Activated naive CD8-positive, alpha-beta T cell treated with anti-CD3 and anti-CD28 coated beads for 36 hours (primary cell): Measurements from ENCODE around the gene ALLC. TPM values are rescaled to one million over a fixed set of nuclear protein-coding genes. Genes with fewer than 3 reads are reported as not detected.
"Not testable (repeated sequence)": the region's sequence is repeated elsewhere in the genome, so short reads cannot be mapped to it uniquely, and the experiment has no call there.

Experiments used
- DNase-seq: peaks from one replicate; pipeline ENCODE4 v3.0.0; 2021
- H3K27ac Mint-ChIP-seq: one replicate; pipeline ENCODE4 v1.8.0; 2022; ENCODE audit warnings: mild to moderate bottlenecking, moderate library complexity, mixed read lengths
- H3K27me3 Mint-ChIP-seq: one replicate; pipeline ENCODE4 v1.8.0; 2022; ENCODE audit warnings: mild to moderate bottlenecking, mixed read lengths
- H3K36me3 Mint-ChIP-seq: one replicate; pipeline ENCODE4 v1.8.0; 2021; ENCODE audit warnings: mild to moderate bottlenecking, mixed read lengths
- H3K4me1 Mint-ChIP-seq: one replicate; pipeline ENCODE4 v1.8.0; 2021; ENCODE audit warnings: mixed read lengths
- H3K4me3 Mint-ChIP-seq: one replicate; pipeline ENCODE4 v1.8.0; 2022; ENCODE audit warnings: mild to moderate bottlenecking, moderate library complexity, mixed read lengths
- H3K9me3 Mint-ChIP-seq: one replicate; pipeline ENCODE4 v1.8.0; 2022; ENCODE audit warnings: mixed read lengths
- total RNA-seq, 2 experiments: library from RNA; stranded (reverse); gene quantifications; one replicate each; pipeline ENCODE4 v1.2.3, GENCODE V29; 2021

The ALLC gene
- total RNA-seq, 2 experiments from 2014 or later: not detected

GRCh38 chr2:3619033-3619432 is 39.0 kb upstream of the ALLC start:
- Mint-ChIP-seq H3K36me3 (peaks cover 5% of the 10 kb centered on the region), H3K4me1 (no peaks in the 10 kb centered on the region), H3K27ac (no peak overlapping the region), H3K4me3 (no peak overlapping the region), H3K9me3 (peaks cover 6% of the 10 kb centered on the region), H3K27me3 (no peaks in the 10 kb centered on the region)
- DNase-seq: no peak

GRCh38 chr2:3619661-3620060 is 38.3 kb upstream of the ALLC start:
- not testable (repeated sequence) for H3K27ac Mint-ChIP-seq, H3K36me3 Mint-ChIP-seq, H3K4me1 Mint-ChIP-seq, DNase-seq, H3K27me3 Mint-ChIP-seq, H3K9me3 Mint-ChIP-seq, H3K4me3 Mint-ChIP-seq

- Mint-ChIP-seq H3K36me3 (peaks cover 2% of the 10 kb centered on the region), H3K4me3 (no peak overlapping the region), H3K27me3 (no peaks in the 10 kb centered on the region), H3K4me1 (no peaks in the 10 kb centered on the region), H3K9me3 (peaks cover 5% of the 10 kb centered on the region), H3K27ac (no peak overlapping the region)
- no peak for DNase-seq
These were observed 37.2 kb upstream of the ALLC start for GRCh38 chr2:3620834-3621233.

GRCh38 chr2:3622967-3623366 is 35.0 kb upstream of the ALLC start:
- no peak overlapping the region for H3K4me3 Mint-ChIP-seq
- no peak for DNase-seq
- H3K27ac Mint-ChIP-seq: no peak overlapping the region
- no peaks in the 10 kb centered on the region for H3K9me3 Mint-ChIP-seq
- H3K36me3 Mint-ChIP-seq: no peaks in the 10 kb centered on the region
- no peaks in the 10 kb centered on the region for H3K4me1 Mint-ChIP-seq
- no peaks in the 10 kb centered on the region for H3K27me3 Mint-ChIP-seq

GRCh38 chr2:3624059-3624794 is 33.8 kb upstream of the ALLC start:
- DNase-seq: no peak
- no peaks in the 10 kb centered on the region for H3K4me1 Mint-ChIP-seq
- no peaks in the 10 kb centered on the region for H3K27me3 Mint-ChIP-seq
- no peaks in the 10 kb centered on the region for H3K9me3 Mint-ChIP-seq
- H3K4me3 Mint-ChIP-seq: no peak overlapping the region
- no peak overlapping the region for H3K27ac Mint-ChIP-seq
- no peaks in the 10 kb centered on the region for H3K36me3 Mint-ChIP-seq

GRCh38 chr2:3625186-3625585 is 32.8 kb upstream of the ALLC start:
- Mint-ChIP-seq H3K27ac (no peak overlapping the region), H3K4me3 (no peak overlapping the region), H3K36me3 (no peaks in the 10 kb centered on the region), H3K4me1 (no peaks in the 10 kb centered on the region), H3K9me3 (no peaks in the 10 kb centered on the region), H3K27me3 (no peaks in the 10 kb centered on the region)
- DNase-seq: no peak

- H3K9me3 Mint-ChIP-seq: no peaks in the 10 kb centered on the region
- H3K27me3 Mint-ChIP-seq: no peaks in the 10 kb centered on the region
- H3K4me3 Mint-ChIP-seq: no peak overlapping the region
- H3K27ac Mint-ChIP-seq: no peak overlapping the region
- no peak for DNase-seq
- H3K36me3 Mint-ChIP-seq: no peaks in the 10 kb centered on the region
- no peaks in the 10 kb centered on the region for H3K4me1 Mint-ChIP-seq
These were observed 31.7 kb upstream of the ALLC start for GRCh38 chr2:3626118-3626811.

- Mint-ChIP-seq H3K9me3 (no peaks in the 10 kb centered on the region), H3K4me1 (no peaks in the 10 kb centered on the region), H3K36me3 (no peaks in the 10 kb centered on the region), H3K27ac (no peak overlapping the region), H3K27me3 (no peaks in the 10 kb centered on the region), H3K4me3 (no peak overlapping the region)
- DNase-seq: no peak
These were observed 31.0 kb upstream of the ALLC start for GRCh38 chr2:3626812-3627499.

- Mint-ChIP-seq H3K4me1 (no peaks in the 10 kb centered on the region), H3K27ac (no peak overlapping the region), H3K27me3 (no peaks in the 10 kb centered on the region), H3K36me3 (no peaks in the 10 kb centered on the region), H3K9me3 (no peaks in the 10 kb centered on the region), H3K4me3 (no peak overlapping the region)
- no peak for DNase-seq
These were observed 30.4 kb upstream of the ALLC start for GRCh38 chr2:3627500-3628100.

GRCh38 chr2:3628241-3628679 is 29.7 kb upstream of the ALLC start:
- Mint-ChIP-seq H3K4me1 (no peaks in the 10 kb centered on the region), H3K27me3 (no peaks in the 10 kb centered on the region), H3K4me3 (no peak overlapping the region), H3K36me3 (no peaks in the 10 kb centered on the region), H3K27ac (no peak overlapping the region), H3K9me3 (no peaks in the 10 kb centered on the region)
- no peak for DNase-seq

- Mint-ChIP-seq H3K4me3 (no peak overlapping the region), H3K27me3 (no peaks in the 10 kb centered on the region), H3K9me3 (no peaks in the 10 kb centered on the region), H3K4me1 (no peaks in the 10 kb centered on the region), H3K27ac (no peak overlapping the region), H3K36me3 (no peaks in the 10 kb centered on the region)
- DNase-seq: no peak
These were observed 29.2 kb upstream of the ALLC start for GRCh38 chr2:3628800-3629199.

GRCh38 chr2:3630631-3631030 is 27.4 kb upstream of the ALLC start:
- Mint-ChIP-seq H3K9me3 (no peaks in the 10 kb centered on the region), H3K27ac (no peak overlapping the region), H3K27me3 (no peaks in the 10 kb centered on the region), H3K36me3 (no peaks in the 10 kb centered on the region), H3K4me3 (no peak overlapping the region), H3K4me1 (no peaks in the 10 kb centered on the region)
- no peak for DNase-seq

- DNase-seq: no peak
- no peaks in the 10 kb centered on the region for H3K27me3 Mint-ChIP-seq
- no peaks in the 10 kb centered on the region for H3K36me3 Mint-ChIP-seq
- H3K4me1 Mint-ChIP-seq: no peaks in the 10 kb centered on the region
- H3K27ac Mint-ChIP-seq: no peak overlapping the region
- no peak overlapping the region for H3K4me3 Mint-ChIP-seq
- H3K9me3 Mint-ChIP-seq: no peaks in the 10 kb centered on the region
These were observed 26.7 kb upstream of the ALLC start for GRCh38 chr2:3631161-3631850.

- H3K36me3 Mint-ChIP-seq: no peaks in the 10 kb centered on the region
- no peaks in the 10 kb centered on the region for H3K4me1 Mint-ChIP-seq
- no peaks in the 10 kb centered on the region for H3K27me3 Mint-ChIP-seq
- DNase-seq: no peak
- no peaks in the 10 kb centered on the region for H3K9me3 Mint-ChIP-seq
- H3K27ac Mint-ChIP-seq: no peak overlapping the region
- H3K4me3 Mint-ChIP-seq: no peak overlapping the region
These were observed 25.9 kb upstream of the ALLC start for GRCh38 chr2:3631851-3632659.
